ENCODE data around the gene METTL14. TPM values are rescaled to one million over a fixed set of nuclear protein-coding genes. Genes with fewer than 3 reads are reported as not detected.

Gene METTL14
- total RNA-seq, 1 donor from 2014 or later, result 28.1 TPM

DNA sequence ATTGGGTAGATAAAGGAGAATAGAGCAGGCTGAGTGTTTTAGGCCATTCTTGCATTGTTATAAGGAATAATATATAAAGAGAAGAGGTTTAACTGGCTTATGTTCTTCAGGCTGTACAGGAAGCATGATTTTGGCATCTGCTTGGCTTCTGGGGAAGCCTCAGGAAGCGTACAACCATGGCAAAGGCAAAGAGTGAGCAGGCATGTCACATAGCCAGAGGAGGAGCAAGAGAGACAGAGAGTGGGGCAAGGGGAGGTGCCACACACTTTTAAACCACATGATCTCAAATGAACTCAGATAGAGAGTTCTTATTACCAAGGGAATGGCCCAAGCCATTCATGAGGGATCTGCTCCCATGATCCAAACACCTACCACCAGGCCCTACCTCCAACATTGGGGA, 4.4 kb upstream of the METTL14 start:
- no peak for DNase-seq
- TF ChIP-seq, protein P1, sequence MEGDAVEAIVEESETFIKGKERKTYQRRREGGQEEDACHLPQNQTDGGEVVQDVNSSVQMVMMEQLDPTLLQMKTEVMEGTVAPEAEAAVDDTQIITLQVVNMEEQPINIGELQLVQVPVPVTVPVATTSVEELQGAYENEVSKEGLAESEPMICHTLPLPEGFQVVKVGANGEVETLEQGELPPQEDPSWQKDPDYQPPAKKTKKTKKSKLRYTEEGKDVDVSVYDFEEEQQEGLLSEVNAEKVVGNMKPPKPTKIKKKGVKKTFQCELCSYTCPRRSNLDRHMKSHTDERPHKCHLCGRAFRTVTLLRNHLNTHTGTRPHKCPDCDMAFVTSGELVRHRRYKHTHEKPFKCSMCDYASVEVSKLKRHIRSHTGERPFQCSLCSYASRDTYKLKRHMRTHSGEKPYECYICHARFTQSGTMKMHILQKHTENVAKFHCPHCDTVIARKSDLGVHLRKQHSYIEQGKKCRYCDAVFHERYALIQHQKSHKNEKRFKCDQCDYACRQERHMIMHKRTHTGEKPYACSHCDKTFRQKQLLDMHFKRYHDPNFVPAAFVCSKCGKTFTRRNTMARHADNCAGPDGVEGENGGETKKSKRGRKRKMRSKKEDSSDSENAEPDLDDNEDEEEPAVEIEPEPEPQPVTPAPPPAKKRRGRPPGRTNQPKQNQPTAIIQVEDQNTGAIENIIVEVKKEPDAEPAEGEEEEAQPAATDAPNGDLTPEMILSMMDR (IDR thresholded peaks at IDR 0.05; ENCODE audit: borderline replicate concordance), result no peak
- H3K27me3 ChIP-seq (ENCODE audit: low read depth), result no peaks in the 10 kb centered on the region
- H3K4me1 ChIP-seq, result peaks cover 6% of the 10 kb centered on the region
- no peak overlapping the region for H3K4me3 ChIP-seq
- intact Hi-C loops (cut with micrococcal nuclease), result no loop called here
- H3K27ac ChIP-seq (replicated peaks), result no peak overlapping the region
- H3K9me3 ChIP-seq (replicated peaks), result no peaks in the 10 kb centered on the region
- no peaks in the 10 kb centered on the region for H3K36me3 ChIP-seq

DNA sequence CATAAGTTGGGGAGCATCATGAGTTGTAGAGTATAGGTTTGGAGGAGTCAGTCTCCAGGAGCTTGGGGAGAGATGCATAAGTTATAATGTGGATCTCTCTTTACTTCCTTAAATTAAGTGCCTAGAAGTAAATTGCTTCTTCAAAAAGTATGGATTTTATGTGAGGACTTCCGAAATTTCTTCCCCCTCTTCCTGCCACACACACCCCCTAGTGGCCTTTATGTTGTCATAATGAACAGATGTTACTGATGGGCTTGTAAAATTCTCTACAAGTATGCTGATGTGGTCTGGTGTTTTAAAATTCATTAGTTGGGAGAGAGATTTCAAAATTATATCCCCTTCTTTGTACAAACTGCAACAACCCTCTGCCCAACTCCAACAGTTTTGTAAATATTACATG, 2.3 kb upstream of the METTL14 start:
- Histone ChIP-seq H3K4me1 (peaks cover 27% of the 10 kb centered on the region), H3K27me3 (ENCODE audit: low read depth) (no peaks in the 10 kb centered on the region), H3K9me3 (replicated peaks) (no peaks in the 10 kb centered on the region), H3K27ac (replicated peaks) (no peak overlapping the region), H3K4me3 (no peak overlapping the region), H3K36me3 (peaks cover 4% of the 10 kb centered on the region)
- no peak for DNase-seq
- TF ChIP-seq, protein P1 (IDR thresholded peaks at IDR 0.05; ENCODE audit: borderline replicate concordance), result peak; percentile 58
- intact Hi-C loops (cut with micrococcal nuclease), result no loop called here

DNA sequence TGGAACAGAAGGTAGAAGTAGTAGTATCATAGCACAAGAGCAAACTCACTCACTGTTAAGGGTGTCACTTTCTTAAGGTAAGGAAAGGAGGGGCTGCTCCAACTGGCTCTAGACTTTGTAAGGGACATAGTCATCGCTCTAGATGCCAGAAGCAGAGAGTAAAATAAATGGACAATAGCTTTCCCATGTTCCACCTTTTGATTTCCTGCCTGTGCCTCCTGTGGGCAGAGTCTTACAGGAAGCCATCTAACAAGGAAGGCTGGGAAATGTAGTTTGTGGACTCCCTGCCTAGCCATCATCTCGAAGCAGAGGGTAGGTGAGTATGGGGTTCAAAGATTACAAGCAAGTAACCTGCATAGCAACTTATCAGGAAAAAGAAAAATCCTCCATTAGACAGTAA, 1.7 kb upstream of the METTL14 start:
- Histone ChIP-seq H3K9me3 (replicated peaks) (no peaks in the 10 kb centered on the region), H3K4me1 (peaks cover 31% of the 10 kb centered on the region), H3K4me3 (no peak overlapping the region), H3K36me3 (peaks cover 10% of the 10 kb centered on the region), H3K27ac (replicated peaks) (no peak overlapping the region), H3K27me3 (ENCODE audit: low read depth) (no peaks in the 10 kb centered on the region)
- no peak for DNase-seq
- TF ChIP-seq, protein P1 (IDR thresholded peaks at IDR 0.05; ENCODE audit: borderline replicate concordance), result no peak
- intact Hi-C loops (cut with micrococcal nuclease), result no loop called here

DNA sequence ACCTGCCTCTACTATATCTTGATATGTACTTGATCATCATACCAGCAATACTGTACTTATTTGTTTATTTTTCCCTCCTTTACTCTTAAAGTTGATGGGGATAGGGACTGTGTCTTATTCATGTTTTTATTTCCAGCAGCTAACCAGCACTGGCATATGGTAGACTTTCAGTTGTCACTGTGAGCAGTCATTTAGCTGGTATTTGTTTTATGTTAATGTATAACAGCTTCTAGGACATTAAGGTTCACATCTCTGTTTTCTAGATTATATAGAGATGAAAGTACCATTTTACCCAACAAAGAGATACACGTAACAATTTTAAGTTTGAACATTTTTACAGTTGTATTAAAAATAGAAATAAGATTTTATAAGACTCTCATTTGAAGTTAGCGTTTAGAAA, 17.9 kb downstream of the METTL14 start:
- Histone ChIP-seq H3K27me3 (ENCODE audit: low read depth) (no peaks in the 10 kb centered on the region), H3K9me3 (replicated peaks) (no peaks in the 10 kb centered on the region), H3K27ac (replicated peaks) (no peak overlapping the region), H3K4me1 (no peaks in the 10 kb centered on the region), H3K36me3 (peaks cover 92% of the 10 kb centered on the region), H3K4me3 (no peak overlapping the region)
- DNase-seq, result no peak
- TF ChIP-seq, protein P1 (IDR thresholded peaks at IDR 0.05; ENCODE audit: borderline replicate concordance), result no peak
- intact Hi-C loops (cut with micrococcal nuclease), result no loop called here

DNA sequence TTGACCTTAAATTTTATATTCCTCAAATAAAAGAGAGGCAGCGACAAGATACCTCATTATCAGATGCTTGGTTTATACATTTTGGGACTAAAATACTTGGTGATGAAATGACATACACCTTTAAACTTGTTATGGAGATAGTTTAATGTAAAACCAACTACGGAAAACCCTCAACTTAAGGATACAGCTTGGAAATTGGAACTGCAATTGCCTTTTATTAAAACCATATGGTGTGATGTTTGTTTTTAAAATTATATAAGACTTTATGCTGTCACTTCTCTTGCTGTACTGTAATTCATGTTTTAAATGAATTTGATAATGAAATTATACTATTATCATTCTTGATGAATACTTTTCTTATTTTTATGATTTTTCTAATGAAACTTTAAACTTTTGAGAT, 25.9 kb downstream of the METTL14 start:
- DNase-seq, result no peak
- Histone ChIP-seq H3K9me3 (replicated peaks) (no peaks in the 10 kb centered on the region), H3K4me1 (no peaks in the 10 kb centered on the region), H3K36me3 (peaks cover 67% of the 10 kb centered on the region), H3K27me3 (ENCODE audit: low read depth) (no peaks in the 10 kb centered on the region), H3K4me3 (no peak overlapping the region), H3K27ac (replicated peaks) (no peak overlapping the region)
- TF ChIP-seq, protein P1 (IDR thresholded peaks at IDR 0.05; ENCODE audit: borderline replicate concordance), result no peak
- intact Hi-C loops (cut with micrococcal nuclease), result no loop called here

DNA sequence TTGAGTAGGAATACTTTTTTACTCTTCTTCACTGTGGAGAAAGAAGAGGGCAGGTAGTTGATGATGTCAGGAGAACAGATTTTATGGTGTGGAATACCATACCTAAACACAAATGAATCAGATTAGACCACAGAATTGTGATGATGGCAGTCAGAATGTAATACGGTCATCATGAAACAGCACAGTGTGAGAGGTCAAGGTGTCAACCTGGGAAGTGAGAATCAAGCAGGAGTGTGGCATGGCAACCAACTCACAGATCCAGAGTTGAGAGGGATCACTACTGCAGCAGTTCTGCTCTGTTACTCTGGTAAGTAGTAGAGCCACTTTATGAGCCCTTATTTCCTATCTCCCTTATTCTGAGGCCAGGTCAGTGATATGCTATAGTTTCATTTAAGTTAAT, 27.7 kb downstream of the METTL14 start:
- DNase-seq, result no peak
- intact Hi-C loops (cut with micrococcal nuclease), result no loop called here
- H3K27me3 ChIP-seq (ENCODE audit: low read depth), result no peaks in the 10 kb centered on the region
- H3K9me3 ChIP-seq (replicated peaks), result no peaks in the 10 kb centered on the region
- TF ChIP-seq, protein P1 (IDR thresholded peaks at IDR 0.05; ENCODE audit: borderline replicate concordance), result no peak
- H3K4me1 ChIP-seq, result no peaks in the 10 kb centered on the region
- H3K36me3 ChIP-seq, result peaks cover 52% of the 10 kb centered on the region
- H3K4me3 ChIP-seq, result no peak overlapping the region
- no peak overlapping the region for H3K27ac ChIP-seq (replicated peaks)
